Mucosa of rectum (tissue), 2 donors: ENCODE data around the gene GAS2L3.

Experiments used
- H3K27ac ChIP-seq, 2 donors: one replicate each; pipeline ENCODE4 v1.7.0; 2013; ENCODE audit warnings: inconsistent platforms in 2 of 2, low read depth in 2 of 2, low read length in 2 of 2
- H3K27me3 ChIP-seq, 2 donors: one replicate each; pipeline ENCODE4 v1.7.0; 2013; ENCODE audit warnings: low read length in 2 of 2; ENCODE audit not compliant: control insufficient read depth in 2 of 2, insufficient read depth in 2 of 2
- H3K36me3 ChIP-seq, 2 donors: one replicate each; pipeline ENCODE4 v1.7.0; 2013; ENCODE audit warnings: low read length in 2 of 2; ENCODE audit not compliant: control insufficient read depth in 2 of 2, insufficient read depth in 2 of 2
- H3K4me1 ChIP-seq, 2 donors: one replicate each; pipeline ENCODE4 v1.7.0; 2013; ENCODE audit warnings: low read length in 2 of 2, mild to moderate bottlenecking in 1 of 2; ENCODE audit not compliant: control insufficient read depth in 2 of 2, insufficient read depth in 2 of 2
- H3K4me3 ChIP-seq, 2 donors: one replicate each; pipeline ENCODE4 v1.7.0; 2013; ENCODE audit warnings: low read length in 2 of 2
- H3K9ac ChIP-seq, 2 donors: one replicate each; pipeline ENCODE4 v1.7.0; 2013; ENCODE audit warnings: low read length in 2 of 2, low read depth in 1 of 2, mild to moderate bottlenecking in 1 of 2
- H3K9me3 ChIP-seq, 2 donors: one replicate each; pipeline ENCODE4 v1.7.0; 2013; ENCODE audit warnings: low read length in 2 of 2; ENCODE audit not compliant: control insufficient read depth in 2 of 2
- donor health status: healthy.
- donor health status: Normal muscosa, but diverticular disease.

The GAS2L3 gene

DNA sequence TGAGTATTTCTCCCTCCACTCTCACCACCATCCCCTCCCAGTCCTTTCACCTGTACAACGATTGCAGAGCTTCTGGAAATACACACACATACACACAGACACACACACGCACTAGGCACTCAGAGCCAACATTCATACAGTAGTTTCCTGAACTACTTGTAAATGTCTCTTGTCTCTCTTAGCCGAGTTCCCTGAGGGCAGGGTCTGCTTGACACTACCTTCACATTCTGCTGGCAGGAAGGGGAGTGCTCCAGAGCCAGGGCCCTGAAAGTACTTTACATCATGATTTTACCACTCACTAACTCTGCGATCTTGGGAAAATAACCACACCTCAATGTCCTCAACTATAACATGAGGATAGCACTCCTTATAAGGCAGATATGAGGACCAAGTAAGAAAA, 82.7 kb downstream of the GAS2L3 start:
- H3K9me3 ChIP-seq = no peaks in the 10 kb centered on the region
- H3K4me1 ChIP-seq = no peaks in the 10 kb centered on the region
- H3K9ac ChIP-seq = no peak overlapping the region
- H3K36me3 ChIP-seq = no peaks in the 10 kb centered on the region
- H3K4me3 ChIP-seq = no peak overlapping the region
- no peaks in the 10 kb centered on the region for H3K27me3 ChIP-seq
- H3K27ac ChIP-seq = no peak overlapping the region

DNA sequence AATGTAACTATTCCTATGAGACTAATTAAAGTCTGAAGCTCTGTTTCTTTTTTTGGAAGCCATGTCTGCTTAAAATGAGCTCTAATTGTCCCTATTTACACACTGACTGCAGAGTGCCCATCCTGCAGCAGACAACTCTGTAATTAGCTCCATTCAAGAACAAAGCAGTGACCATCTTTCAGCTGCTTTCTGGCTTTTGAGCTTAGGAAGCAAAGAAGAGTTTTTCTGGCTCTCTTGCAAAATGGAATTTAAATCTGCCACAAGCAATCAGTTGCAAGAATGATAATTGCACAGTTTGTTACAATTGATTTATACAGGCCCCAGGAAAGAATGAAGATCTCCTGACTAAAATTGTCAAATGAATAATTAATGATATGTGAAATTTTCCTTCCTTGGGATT, 83.4 kb downstream of the GAS2L3 start:
- Histone ChIP-seq H3K9ac (no peak overlapping the region), H3K27ac (no peak overlapping the region), H3K36me3 (no peaks in the 10 kb centered on the region), H3K4me3 (no peak overlapping the region), H3K9me3 (no peaks in the 10 kb centered on the region), H3K27me3 (no peaks in the 10 kb centered on the region), H3K4me1 (no peaks in the 10 kb centered on the region)

DNA sequence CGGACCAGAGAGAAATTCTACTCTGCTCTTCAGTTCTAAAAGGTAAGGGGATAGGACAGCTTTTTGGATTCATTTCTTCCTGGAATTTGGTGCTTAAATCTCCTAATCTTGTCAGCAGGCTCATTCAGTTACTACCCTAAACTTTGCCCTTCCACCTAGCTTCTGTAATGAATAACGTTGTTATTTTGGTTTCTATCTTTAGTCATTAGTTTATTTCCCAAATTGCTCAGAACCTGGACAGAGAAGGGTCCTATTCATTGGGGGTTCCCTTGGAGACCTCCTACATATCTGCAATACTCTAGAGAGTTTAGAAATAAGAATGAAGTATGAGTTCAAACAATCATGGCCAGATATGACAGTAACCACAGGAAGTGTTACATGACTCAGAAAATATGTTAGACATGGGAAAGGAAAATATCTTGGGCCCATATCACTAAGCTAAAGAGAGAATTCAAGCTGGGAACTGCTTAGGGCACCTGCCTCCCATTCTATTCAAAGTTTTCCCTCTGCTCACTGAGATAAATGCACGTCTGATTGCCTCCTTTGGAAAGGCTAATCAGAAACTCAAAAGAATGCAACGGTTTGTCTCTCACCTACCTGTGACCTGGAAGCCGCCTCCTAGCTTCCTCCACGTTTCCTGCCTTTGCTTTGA, 87.9 kb downstream of the GAS2L3 start:
- Histone ChIP-seq H3K27me3 (no peaks in the 10 kb centered on the region), H3K9me3 (no peaks in the 10 kb centered on the region), H3K4me3 (no peak overlapping the region), H3K9ac (no peak overlapping the region), H3K36me3 (no peaks in the 10 kb centered on the region), H3K27ac (no peak overlapping the region), H3K4me1 (no peaks in the 10 kb centered on the region)

DNA sequence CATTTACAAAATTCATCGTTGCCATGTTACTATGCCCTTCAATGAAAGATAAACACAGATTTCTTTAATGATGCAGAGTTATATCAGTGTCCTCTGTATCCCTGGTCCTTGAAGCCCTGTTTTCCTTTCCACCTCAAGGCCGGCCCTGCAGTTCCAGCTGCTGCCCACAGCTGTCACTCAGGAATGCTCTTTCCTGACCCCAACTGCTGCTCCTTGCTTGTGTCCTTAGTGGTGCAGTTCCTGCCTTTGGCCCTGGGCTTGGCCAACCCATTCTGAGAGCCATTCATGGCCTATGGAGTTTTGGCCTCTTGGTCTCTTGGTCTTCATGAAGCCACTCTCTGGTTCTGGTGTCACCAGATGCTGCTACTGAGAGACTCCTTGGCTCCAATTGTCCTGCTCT, 93.1 kb downstream of the GAS2L3 start:
- Histone ChIP-seq H3K36me3 (no peaks in the 10 kb centered on the region), H3K9me3 (no peaks in the 10 kb centered on the region), H3K27me3 (no peaks in the 10 kb centered on the region), H3K27ac (no peak overlapping the region), H3K9ac (no peak overlapping the region), H3K4me1 (no peaks in the 10 kb centered on the region), H3K4me3 (no peak overlapping the region)

DNA sequence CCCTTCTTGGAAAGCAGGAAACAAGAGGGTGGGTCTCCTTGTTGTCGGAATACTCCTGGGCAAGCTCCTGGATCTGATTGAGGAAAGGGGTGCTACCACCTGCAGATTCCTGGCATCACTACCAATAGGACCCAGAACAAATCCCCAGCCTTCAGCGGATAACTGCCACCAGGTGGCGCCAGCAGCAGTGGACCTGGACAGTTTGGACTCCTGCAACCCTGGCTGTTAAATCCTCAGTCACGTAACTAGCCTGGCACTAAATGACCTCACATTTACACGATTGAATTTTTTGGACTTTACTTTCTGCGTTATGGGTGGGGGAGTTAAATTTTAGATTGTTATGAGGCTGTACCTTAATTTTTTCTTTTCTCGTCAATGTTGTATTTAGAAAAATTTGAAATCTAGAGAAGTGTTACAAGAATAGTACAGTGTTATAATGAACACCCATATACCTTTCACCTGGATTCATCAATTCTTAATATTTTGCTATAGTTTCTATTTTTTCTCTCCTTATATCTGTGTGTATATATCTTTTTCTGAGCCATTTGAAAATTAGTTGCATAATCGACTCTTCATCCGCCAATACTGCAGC, 95.6 kb downstream of the GAS2L3 start:
- no peak overlapping the region for H3K4me3 ChIP-seq
- no peak overlapping the region for H3K9ac ChIP-seq
- no peaks in the 10 kb centered on the region for H3K9me3 ChIP-seq
- H3K27me3 ChIP-seq = no peaks in the 10 kb centered on the region
- H3K27ac ChIP-seq = no peak overlapping the region
- H3K4me1 ChIP-seq = no peaks in the 10 kb centered on the region
- no peaks in the 10 kb centered on the region for H3K36me3 ChIP-seq

DNA sequence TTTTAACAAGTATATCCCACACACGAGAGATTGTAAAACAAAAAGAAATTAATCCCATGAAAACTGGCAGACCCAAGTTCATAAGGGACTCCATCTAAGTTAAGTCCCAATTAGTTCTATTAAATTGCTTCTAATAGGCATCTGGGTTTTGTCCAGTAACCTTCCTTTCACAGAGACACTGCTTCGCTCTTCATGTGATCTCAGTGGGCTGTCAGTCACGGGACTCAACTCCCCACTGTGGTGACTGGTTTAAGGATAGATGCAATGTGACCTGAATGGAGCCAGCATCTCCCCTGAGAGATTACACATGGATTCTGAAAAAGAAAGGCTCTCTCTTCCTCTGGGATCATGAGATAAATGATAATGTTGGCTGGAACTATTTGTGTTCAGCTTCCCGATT, 96.4 kb downstream of the GAS2L3 start:
- no peaks in the 10 kb centered on the region for H3K36me3 ChIP-seq
- no peak overlapping the region for H3K4me3 ChIP-seq
- H3K4me1 ChIP-seq = no peaks in the 10 kb centered on the region
- no peak overlapping the region for H3K9ac ChIP-seq
- no peaks in the 10 kb centered on the region for H3K27me3 ChIP-seq
- H3K9me3 ChIP-seq = no peaks in the 10 kb centered on the region
- H3K27ac ChIP-seq = no peak overlapping the region

DNA sequence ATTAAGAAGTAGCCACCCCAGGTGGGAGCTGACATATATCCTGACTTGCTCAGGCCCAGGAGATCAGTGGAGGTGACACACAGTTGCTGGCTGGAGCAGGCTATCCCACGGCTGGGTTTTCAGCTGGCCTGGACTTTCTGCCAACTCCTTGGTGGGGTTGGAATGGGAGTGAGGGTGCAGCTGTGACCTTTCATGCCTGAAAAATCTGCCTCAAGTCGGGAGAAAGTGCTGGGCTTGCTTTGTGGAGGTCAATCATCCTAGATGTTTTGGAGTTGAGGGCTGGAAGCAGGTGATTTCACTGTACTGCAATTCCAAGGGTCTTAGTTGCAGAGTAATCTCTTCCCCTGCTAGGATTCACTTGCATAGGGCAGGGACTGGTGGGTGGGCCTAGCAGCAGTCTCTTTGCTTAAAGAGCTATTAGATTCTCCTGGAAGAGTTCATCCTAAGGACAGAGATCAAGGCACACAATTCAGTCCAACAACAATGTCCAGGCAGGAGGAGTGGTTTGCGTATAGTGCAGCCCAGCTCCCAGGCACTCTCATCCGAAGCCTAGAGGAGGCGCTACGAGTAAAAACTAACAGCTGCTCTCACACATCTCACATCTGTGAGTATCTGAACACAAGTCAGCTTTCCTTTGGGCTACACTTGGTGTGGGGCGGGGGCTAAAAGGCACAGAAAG, 98.1 kb downstream of the GAS2L3 start:
- H3K9me3 ChIP-seq = no peaks in the 10 kb centered on the region
- H3K27me3 ChIP-seq = no peaks in the 10 kb centered on the region
- no peak overlapping the region for H3K4me3 ChIP-seq
- H3K36me3 ChIP-seq = no peaks in the 10 kb centered on the region
- no peaks in the 10 kb centered on the region for H3K4me1 ChIP-seq
- H3K27ac ChIP-seq = no peak overlapping the region
- no peak overlapping the region for H3K9ac ChIP-seq

DNA sequence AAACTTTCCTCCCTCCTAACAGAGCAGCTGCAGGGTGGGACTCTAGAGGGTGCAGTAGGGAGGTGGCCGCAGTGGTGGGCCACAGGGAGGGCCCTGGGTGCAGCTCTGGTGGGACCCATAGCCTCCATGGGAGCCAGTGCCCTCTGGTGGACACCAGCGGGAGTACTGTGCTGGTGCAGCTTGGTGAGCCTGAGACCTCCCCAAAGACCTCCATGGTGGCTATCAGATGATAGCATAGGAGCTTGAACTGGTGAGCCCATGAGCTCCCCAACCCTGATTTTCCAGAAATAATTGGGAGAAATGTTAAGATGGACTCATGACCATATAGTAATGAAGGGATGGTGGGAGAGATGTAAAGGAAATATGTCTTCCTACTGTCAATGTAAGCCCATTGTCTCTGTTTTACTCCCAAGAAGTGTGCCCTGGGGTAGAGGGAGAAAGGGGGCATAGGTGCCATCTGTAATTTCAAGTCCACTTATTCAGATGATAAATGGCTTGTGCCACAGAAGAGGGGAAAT, 98.7 kb downstream of the GAS2L3 start:
- no peaks in the 10 kb centered on the region for H3K9me3 ChIP-seq
- H3K9ac ChIP-seq = no peak overlapping the region
- H3K27ac ChIP-seq = no peak overlapping the region
- H3K4me1 ChIP-seq = no peaks in the 10 kb centered on the region
- no peaks in the 10 kb centered on the region for H3K27me3 ChIP-seq
- H3K36me3 ChIP-seq = no peaks in the 10 kb centered on the region
- no peak overlapping the region for H3K4me3 ChIP-seq

DNA sequence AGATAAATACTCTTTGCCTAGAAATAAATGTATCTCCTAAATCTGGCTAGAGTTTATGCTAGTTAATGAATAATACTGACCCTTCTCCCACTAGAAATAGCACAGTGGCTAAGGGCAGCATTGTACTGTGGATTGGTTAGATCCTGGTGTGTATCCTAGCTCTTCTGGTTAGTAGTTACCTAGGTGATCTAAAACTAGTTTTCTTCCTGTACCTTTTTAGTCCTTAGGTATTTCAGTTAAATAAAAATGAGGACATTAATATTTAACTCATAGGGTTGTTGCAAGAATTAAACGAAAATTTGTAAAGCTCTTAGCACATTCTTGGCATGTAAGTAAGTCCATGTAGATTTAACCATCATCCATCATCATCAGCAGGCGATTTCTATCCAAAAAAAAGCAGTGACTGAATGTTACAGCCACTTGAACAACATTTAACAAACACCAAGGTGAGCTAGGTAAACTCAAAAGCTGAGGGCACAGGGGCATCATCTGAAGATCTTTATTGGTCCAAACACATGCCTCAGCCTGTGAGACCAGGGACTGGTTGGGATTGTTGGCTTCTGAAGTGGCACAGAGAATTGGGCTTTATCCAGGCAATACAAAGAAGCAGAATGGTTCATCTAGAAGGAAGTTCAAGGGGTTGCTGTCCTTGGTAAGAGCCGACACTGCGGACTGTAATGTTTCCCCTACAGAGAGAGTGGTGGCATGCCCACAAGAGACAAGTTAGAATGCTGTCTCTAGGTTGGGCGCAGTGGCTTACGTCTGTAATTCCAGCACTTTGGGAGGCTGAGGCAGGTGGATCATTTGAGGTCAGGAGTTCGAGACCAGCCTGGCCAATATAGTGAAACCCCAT, 100.8 kb downstream of the GAS2L3 start:
- Histone ChIP-seq H3K4me3 (no peak overlapping the region), H3K27ac (no peak overlapping the region), H3K27me3 (no peaks in the 10 kb centered on the region), H3K9me3 (no peaks in the 10 kb centered on the region), H3K9ac (no peak overlapping the region), H3K4me1 (no peaks in the 10 kb centered on the region), H3K36me3 (no peaks in the 10 kb centered on the region)
